ENCODE data around the gene PHLDB3. TPM values are rescaled to one million over a fixed set of nuclear protein-coding genes. Genes with fewer than 3 reads are reported as not detected.

The PHLDB3 gene
- total and polyA plus RNA-seq, 2 of the 13 experiments (the other 11 are each of a cell fraction or from before 2014, with no cell fraction given): 11.3 to 14.5 TPM

DNA sequence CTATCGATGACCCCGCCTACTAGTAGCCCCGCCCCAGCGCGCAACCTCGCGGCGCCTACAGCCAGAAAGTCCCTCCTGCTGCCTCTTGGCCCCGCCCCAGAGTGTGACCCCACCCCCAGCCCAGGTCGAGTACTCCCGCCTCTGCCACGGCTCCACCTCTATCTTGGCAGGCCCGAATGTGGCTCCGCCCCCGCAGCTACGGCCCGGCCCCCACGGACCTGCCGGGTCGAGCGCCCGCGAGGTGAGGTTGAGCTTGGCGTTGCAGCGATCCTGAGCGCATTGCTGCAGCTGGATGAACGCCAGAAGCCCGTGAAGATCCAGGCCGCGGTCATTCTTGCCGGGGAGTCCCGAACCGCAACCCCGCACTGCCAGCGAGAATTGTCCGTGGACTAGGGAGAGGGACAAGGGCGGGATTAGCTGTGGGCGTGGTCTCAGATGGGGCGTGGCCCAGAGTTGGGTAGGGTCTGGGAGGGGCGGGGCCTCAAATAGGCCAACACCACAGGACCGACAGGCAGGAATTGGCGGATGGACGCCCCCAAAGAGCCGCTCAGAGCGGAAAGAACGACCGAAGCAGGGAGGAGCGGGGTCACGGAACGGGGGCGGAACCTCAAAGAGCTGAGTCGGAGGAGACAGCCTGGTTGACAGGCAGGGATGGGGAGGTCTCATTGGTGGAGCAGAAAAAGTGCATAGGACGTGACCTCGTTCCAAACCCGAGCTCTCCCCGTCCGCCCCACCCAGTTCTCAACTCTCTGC, 41.0 kb downstream of the PHLDB3 start (continued):
- no peak for TF ChIP-seq GPN1 (CRISPR knock-in tag; IDR thresholded peaks at IDR 0.05; ENCODE audit: borderline replicate concordance)
- 0 out of 2 replicates have a peak, but pooled peaks have one; percentile 19 for TF ChIP-seq ZNF431 (CRISPR knock-in tag; IDR thresholded peaks at IDR 0.05; ENCODE audit: borderline replicate concordance, low read depth)
- no peak for TF ChIP-seq RXRA (CRISPR knock-in tag; IDR thresholded peaks at IDR 0.05)
- TF ChIP-seq, protein P1, sequence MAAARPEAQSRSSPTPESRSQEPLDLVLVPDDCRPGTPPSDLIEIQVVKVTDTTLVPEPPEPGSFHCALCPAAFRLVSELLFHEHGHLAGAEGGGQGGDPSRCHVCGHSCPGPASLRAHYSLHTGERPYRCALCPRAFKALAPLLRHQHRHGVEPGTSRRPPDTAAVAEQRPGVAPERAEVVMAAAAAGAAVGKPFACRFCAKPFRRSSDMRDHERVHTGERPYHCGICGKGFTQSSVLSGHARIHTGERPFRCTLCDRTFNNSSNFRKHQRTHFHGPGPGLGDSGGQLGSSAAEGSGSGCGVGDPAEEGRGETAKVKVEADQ (CRISPR knock-in tag; IDR thresholded peaks at IDR 0.05; ENCODE audit: borderline replicate concordance): no peak
- TF ChIP-seq ZNF136 (CRISPR knock-in tag; IDR thresholded peaks at IDR 0.05; ENCODE audit: low read depth): no peak
- no peak for TF ChIP-seq ZNF570 (CRISPR knock-in tag; IDR thresholded peaks at IDR 0.05; ENCODE audit: borderline replicate concordance)
- TF ChIP-seq, protein P2, sequence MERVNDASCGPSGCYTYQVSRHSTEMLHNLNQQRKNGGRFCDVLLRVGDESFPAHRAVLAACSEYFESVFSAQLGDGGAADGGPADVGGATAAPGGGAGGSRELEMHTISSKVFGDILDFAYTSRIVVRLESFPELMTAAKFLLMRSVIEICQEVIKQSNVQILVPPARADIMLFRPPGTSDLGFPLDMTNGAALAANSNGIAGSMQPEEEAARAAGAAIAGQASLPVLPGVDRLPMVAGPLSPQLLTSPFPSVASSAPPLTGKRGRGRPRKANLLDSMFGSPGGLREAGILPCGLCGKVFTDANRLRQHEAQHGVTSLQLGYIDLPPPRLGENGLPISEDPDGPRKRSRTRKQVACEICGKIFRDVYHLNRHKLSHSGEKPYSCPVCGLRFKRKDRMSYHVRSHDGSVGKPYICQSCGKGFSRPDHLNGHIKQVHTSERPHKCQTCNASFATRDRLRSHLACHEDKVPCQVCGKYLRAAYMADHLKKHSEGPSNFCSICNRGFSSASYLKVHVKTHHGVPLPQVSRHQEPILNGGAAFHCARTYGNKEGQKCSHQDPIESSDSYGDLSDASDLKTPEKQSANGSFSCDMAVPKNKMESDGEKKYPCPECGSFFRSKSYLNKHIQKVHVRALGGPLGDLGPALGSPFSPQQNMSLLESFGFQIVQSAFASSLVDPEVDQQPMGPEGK (CRISPR knock-in tag; IDR thresholded peaks at IDR 0.05): peak; percentile 55; the same call in 1 of the 2 replicates
- TF ChIP-seq, protein P3, sequence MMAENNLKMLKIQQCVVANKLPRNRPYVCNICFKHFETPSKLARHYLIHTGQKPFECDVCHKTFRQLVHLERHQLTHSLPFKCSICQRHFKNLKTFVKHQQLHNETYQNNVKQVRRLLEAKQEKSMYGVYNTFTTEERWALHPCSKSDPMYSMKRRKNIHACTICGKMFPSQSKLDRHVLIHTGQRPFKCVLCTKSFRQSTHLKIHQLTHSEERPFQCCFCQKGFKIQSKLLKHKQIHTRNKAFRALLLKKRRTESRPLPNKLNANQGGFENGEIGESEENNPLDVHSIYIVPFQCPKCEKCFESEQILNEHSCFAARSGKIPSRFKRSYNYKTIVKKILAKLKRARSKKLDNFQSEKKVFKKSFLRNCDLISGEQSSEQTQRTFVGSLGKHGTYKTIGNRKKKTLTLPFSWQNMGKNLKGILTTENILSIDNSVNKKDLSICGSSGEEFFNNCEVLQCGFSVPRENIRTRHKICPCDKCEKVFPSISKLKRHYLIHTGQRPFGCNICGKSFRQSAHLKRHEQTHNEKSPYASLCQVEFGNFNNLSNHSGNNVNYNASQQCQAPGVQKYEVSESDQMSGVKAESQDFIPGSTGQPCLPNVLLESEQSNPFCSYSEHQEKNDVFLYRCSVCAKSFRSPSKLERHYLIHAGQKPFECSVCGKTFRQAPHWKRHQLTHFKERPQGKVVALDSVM (CRISPR knock-in tag; IDR thresholded peaks at IDR 0.05): no peak
- TF ChIP-seq ZNF772 (CRISPR knock-in tag; IDR thresholded peaks at IDR 0.05): 0 out of 2 replicates have a peak, but pooled peaks have one; percentile 9
- no peak for TF ChIP-seq ZNF564 (CRISPR knock-in tag; IDR thresholded peaks at IDR 0.05)
- peak; percentile 63; the same call in 1 of the 2 replicates for TF ChIP-seq ZNF546 (CRISPR knock-in tag; conservative IDR thresholded peaks at IDR 0.05)
- TF ChIP-seq, protein P4, sequence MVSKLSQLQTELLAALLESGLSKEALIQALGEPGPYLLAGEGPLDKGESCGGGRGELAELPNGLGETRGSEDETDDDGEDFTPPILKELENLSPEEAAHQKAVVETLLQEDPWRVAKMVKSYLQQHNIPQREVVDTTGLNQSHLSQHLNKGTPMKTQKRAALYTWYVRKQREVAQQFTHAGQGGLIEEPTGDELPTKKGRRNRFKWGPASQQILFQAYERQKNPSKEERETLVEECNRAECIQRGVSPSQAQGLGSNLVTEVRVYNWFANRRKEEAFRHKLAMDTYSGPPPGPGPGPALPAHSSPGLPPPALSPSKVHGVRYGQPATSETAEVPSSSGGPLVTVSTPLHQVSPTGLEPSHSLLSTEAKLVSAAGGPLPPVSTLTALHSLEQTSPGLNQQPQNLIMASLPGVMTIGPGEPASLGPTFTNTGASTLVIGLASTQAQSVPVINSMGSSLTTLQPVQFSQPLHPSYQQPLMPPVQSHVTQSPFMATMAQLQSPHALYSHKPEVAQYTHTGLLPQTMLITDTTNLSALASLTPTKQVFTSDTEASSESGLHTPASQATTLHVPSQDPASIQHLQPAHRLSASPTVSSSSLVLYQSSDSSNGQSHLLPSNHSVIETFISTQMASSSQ (IDR thresholded peaks at IDR 0.05; ENCODE audit: low read depth): no peak
- TF ChIP-seq, protein P4 (CRISPR knock-in tag; IDR thresholded peaks at IDR 0.05; ENCODE audit: borderline replicate concordance): no peak
- TF ChIP-seq, protein P5, sequence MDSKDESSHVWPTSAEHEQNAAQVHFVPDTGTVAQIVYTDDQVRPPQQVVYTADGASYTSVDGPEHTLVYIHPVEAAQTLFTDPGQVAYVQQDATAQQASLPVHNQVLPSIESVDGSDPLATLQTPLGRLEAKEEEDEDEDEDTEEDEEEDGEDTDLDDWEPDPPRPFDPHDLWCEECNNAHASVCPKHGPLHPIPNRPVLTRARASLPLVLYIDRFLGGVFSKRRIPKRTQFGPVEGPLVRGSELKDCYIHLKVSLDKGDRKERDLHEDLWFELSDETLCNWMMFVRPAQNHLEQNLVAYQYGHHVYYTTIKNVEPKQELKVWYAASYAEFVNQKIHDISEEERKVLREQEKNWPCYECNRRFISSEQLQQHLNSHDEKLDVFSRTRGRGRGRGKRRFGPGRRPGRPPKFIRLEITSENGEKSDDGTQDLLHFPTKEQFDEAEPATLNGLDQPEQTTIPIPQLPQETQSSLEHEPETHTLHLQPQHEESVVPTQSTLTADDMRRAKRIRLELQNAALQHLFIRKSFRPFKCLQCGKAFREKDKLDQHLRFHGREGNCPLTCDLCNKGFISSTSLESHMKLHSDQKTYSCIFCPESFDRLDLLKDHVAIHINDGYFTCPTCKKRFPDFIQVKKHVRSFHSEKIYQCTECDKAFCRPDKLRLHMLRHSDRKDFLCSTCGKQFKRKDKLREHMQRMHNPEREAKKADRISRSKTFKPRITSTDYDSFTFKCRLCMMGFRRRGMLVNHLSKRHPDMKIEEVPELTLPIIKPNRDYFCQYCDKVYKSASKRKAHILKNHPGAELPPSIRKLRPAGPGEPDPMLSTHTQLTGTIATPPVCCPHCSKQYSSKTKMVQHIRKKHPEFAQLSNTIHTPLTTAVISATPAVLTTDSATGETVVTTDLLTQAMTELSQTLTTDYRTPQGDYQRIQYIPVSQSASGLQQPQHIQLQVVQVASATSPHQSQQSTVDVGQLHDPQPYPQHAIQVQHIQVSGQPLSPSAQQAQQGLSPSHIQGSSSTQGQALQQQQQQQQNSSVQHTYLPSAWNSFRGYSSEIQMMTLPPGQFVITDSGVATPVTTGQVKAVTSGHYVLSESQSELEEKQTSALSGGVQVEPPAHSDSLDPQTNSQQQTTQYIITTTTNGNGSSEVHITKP (CRISPR knock-in tag; IDR thresholded peaks at IDR 0.05; ENCODE audit: low read depth): no peak
- TF ChIP-seq MBD4 (IDR thresholded peaks at IDR 0.05; ENCODE audit: borderline replicate concordance, low read length): no peak
